Natural killer cell (primary cell): ENCODE results near the gene GNPTG. TPM values are rescaled to one million over a fixed set of nuclear protein-coding genes. Genes with fewer than 3 reads are reported as not detected.

ENCODE experiments used
- ATAC-seq, 3 donors: fragments of 150-1000 bp in 2 of 3; fragments of 200-7000 bp in 1 of 3; cut with Tn5 transposase; 1 replicate in 1 of 3; 2 replicates in 2 of 3; pipeline ENCODE4 v1.10.0; 2021; ENCODE audit warnings: mild to moderate bottlenecking in 2 of 3, moderate library complexity in 2 of 3
- DNase-seq, 2 donors: peaks; one replicate each; pipeline versions ENCODE4 v3.0.0 to v3.0.0-alpha.2; 2013 to 2021; ENCODE audit warnings: mixed read lengths in 1 of 2
- H3K27ac ChIP-seq: one replicate; pipeline ENCODE4 v1.5.1; 2013; ENCODE audit warnings: mild to moderate bottlenecking, low read length
- H3K27me3 ChIP-seq: one replicate; pipeline ENCODE4 v1.6.1; 2013; ENCODE audit warnings: low read length; ENCODE audit not compliant: control insufficient read depth, insufficient read depth
- H3K36me3 ChIP-seq: one replicate; pipeline ENCODE4 v1.6.1; 2013; ENCODE audit warnings: low read length; ENCODE audit not compliant: control insufficient read depth, insufficient read depth
- H3K4me1 ChIP-seq: one replicate; pipeline ENCODE4 v1.6.1; 2013; ENCODE audit warnings: low read length; ENCODE audit not compliant: control insufficient read depth, insufficient read depth
- H3K4me3 ChIP-seq: one replicate; pipeline ENCODE4 v1.5.1; 2013; ENCODE audit warnings: low read length
- H3K9me3 ChIP-seq: one replicate; pipeline ENCODE4 v1.6.1; 2013; ENCODE audit warnings: low read length; ENCODE audit not compliant: control insufficient read depth, insufficient read depth
- H3K27ac Mint-ChIP-seq, 2 donors: one replicate each; pipeline ENCODE4 v1.8.0; 2022; ENCODE audit warnings: mild to moderate bottlenecking in 2 of 2, mixed read lengths in 2 of 2, moderate library complexity in 1 of 2
- H3K27me3 Mint-ChIP-seq, 2 donors: one replicate each; pipeline ENCODE4 v1.8.0; 2022; ENCODE audit warnings: low read depth in 2 of 2, mixed read lengths in 2 of 2
- H3K36me3 Mint-ChIP-seq: one replicate; pipeline ENCODE4 v1.8.0; 2022; ENCODE audit warnings: mixed read lengths
- H3K4me1 Mint-ChIP-seq, 2 donors: one replicate each; pipeline ENCODE4 v1.8.0; 2022; ENCODE audit warnings: mixed read lengths in 2 of 2
- H3K4me3 Mint-ChIP-seq: one replicate; pipeline ENCODE4 v1.8.0; 2022; ENCODE audit warnings: mild to moderate bottlenecking, moderate library complexity, mixed read lengths
- H3K9me3 Mint-ChIP-seq, 2 donors: one replicate each; pipeline ENCODE4 v1.8.0; 2022; ENCODE audit warnings: mixed read lengths in 2 of 2
- WGBS: methylation state at CpG from one replicate; pipeline ENCODE4 v1.1.7; 2013; ENCODE audit warnings: missing lambda C conversion rate; ENCODE audit not compliant: insufficient coverage; 5-methylcytosine and 5-hydroxymethylcytosine counted together
- intact Hi-C: fragments of 100-400 bp; cut with micrococcal nuclease; formaldehyde crosslinking; loops from one replicate; pipeline ENCODE4 v1.14.2; 2022
- total RNA-seq, 4 donors: library from RNA; stranded (reverse); fragments of 120-200 nt in 1 of 4; gene quantifications; one replicate each; pipeline versions ENCODE4 v1.2.3 to v1.2.4, GENCODE V29; 2013 to 2022
- TF ChIP-seq, protein P1 (sequence below): fragments of 200-600 bp; IDR thresholded peaks from one replicate; pipeline ENCODE4 v1.8.0; 2022; ENCODE audit warnings: antibody characterized with exemption

GNPTG gene
- total RNA-seq, 3 donors from 2014 or later (not counting 1 experiment from before 2014, with no cell fraction given): 58.7 to 65.9 (median 62.0) TPM

DNA sequence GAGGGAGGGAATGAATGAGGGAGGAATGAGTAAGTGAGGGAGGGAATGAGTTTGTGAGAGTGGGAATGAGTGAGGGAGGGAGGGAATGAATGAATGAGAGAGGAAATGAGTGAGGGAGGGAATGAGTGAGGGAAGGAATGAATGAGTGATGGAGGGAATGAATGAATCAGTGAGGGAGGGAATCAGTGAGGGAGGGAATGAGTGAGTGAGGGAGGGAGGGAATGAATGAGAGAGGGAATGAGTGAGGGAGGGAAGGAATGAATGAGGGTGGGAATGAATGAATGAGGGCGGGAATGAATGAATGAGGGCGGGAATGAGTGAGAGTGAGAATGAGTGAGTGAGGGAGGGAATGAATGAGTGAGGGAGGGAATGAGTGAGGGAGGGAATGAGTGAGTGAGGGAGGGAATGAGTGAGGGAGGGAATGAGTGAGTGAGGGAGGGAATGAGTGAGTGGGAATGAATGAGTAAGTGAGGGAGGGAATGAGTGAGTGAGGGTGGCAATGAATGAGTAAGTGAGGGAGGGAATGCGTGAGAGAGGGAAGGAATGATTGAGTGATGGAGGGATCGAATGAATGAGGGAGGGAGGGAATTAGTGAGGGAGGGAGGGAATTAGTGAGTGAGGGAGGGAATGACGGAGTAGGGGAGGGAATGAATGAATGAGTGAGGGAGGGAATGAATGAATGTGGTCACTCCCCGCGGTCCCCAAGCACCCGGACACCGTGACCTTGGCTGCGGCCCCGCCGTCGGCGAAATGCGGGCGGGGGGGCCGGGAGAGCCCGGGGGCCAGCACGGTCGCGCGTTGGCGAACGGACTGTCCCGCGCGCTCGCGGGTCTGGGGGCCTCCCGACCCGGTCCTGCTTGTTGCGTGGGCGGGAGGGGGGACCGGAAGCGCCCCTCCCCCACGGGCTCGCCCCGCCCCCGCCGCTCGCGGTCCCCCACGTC is 43.4 kb upstream of the GNPTG start:
- peak overlapping the region; percentile 84 for H3K4me3 Mint-ChIP-seq
- peaks cover 52% of the 10 kb centered on the region for H3K4me1 ChIP-seq

DNA sequence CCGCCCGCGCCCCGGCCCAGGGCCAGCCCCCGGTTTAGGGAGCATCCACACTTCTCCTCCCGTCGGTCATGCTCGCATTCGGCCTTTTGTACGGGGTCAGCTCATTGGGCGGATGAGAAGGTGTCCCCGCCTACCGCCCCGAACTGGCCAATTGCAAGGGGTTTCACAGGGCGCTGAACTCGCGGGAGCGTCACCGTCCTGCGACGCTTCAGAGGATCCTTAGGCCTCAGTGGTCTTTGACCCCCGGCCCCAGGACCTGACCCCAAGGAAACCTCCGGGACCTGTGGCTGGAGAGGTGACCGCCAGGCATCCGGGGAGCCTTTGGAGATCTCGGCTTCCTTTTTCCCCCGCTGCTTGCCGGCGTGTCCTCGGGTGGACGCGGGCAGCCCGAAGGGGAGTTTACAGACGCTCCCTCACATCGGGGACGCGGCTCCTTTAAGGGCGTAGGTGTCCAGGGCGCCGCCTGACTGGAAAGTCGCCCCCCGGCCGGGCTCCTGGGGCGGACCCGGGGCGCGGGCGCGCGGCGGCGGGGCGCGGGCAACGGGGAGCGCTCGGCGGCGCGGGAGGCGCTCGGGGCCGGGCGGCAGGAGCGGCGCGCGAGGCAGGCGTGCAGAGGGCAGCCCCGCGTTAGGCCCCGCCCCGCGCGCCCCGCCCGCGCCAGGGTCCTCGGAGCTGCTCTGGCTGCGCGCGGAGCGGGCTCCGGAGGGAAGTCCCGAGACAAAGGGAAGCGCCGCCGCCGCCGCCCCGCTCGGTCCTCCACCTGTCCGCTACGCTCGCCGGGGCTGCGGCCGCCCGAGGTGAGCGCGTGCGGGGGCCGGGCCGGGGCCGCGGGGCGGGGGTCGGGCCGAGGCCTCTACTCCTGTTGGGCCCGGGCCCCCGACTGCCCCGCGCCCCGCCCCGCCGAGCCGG is 42.5 kb upstream of the GNPTG start, which contains the start of gene UBE2I:
Gene UBE2I (plus strand): TSS at position 660 of the 909 bp plus-strand sequence. CDS start 4,395 bp downstream, outside the sequence.
- no peaks in the 10 kb centered on the region for H3K36me3 Mint-ChIP-seq
- TF ChIP-seq, protein P1, sequence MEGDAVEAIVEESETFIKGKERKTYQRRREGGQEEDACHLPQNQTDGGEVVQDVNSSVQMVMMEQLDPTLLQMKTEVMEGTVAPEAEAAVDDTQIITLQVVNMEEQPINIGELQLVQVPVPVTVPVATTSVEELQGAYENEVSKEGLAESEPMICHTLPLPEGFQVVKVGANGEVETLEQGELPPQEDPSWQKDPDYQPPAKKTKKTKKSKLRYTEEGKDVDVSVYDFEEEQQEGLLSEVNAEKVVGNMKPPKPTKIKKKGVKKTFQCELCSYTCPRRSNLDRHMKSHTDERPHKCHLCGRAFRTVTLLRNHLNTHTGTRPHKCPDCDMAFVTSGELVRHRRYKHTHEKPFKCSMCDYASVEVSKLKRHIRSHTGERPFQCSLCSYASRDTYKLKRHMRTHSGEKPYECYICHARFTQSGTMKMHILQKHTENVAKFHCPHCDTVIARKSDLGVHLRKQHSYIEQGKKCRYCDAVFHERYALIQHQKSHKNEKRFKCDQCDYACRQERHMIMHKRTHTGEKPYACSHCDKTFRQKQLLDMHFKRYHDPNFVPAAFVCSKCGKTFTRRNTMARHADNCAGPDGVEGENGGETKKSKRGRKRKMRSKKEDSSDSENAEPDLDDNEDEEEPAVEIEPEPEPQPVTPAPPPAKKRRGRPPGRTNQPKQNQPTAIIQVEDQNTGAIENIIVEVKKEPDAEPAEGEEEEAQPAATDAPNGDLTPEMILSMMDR: no peak
- no peaks in the 10 kb centered on the region for H3K9me3 Mint-ChIP-seq
- peak within 1 kb of the TSS; percentile 96 to 99 for H3K27ac Mint-ChIP-seq
- Histone ChIP-seq H3K9me3 (no peaks in the 10 kb centered on the region), H3K36me3 (peaks cover 13% of the 10 kb centered on the region), H3K27ac (peak within 1 kb of the TSS; percentile 100), H3K4me1 (peaks cover 53% of the 10 kb centered on the region), H3K27me3 (no peaks in the 10 kb centered on the region), H3K4me3 (peak within 1 kb of the TSS; percentile 91)
- peaks cover 23 to 41% of the 10 kb centered on the region in 2 donors for H3K4me1 Mint-ChIP-seq
- DNase-seq: peak; percentile 99 to 100
- no peaks in the 10 kb centered on the region for H3K27me3 Mint-ChIP-seq
- intact Hi-C loops: loop anchor here (2.0 kb wide), 2 partner anchors 70 to 112 kb away; partner anchors contain the start of gene UQCC4
- ATAC-seq: peak; percentile 70 to 87 (median 77)
- H3K4me3 Mint-ChIP-seq: peak within 1 kb of the TSS; percentile 96
- under 1% methylated on average over 117 of the region's 117 CpGs for WGBS

More for the DNA sequence above, 43.4 kb upstream of the GNPTG start:
- no peaks in the 10 kb centered on the region for H3K27me3 ChIP-seq
- ATAC-seq (peak in 2 of 3 donors; percentile 0 to 9), DNase-seq (no peak)
- intact Hi-C loops: loop anchor here (2.0 kb wide), 2 partner anchors 70 to 112 kb away; partner anchors contain the start of gene UQCC4
- Mint-ChIP-seq H3K9me3 (no peaks in the 10 kb centered on the region), H3K36me3 (no peaks in the 10 kb centered on the region), H3K27ac (peak overlapping the region; percentile 96 to 99), H3K27me3 (no peaks in the 10 kb centered on the region), H3K4me1 (peaks cover 21 to 44% of the 10 kb centered on the region in 2 donors)
- H3K4me3 ChIP-seq: peak overlapping the region; percentile 29
- 4% methylated on average over 42 of the region's 43 CpGs for WGBS
- TF ChIP-seq, protein P1: no peak
- no peaks in the 10 kb centered on the region for H3K9me3 ChIP-seq
- peaks cover 8% of the 10 kb centered on the region for H3K36me3 ChIP-seq
- H3K27ac ChIP-seq: peak overlapping the region; percentile 100

- Histone ChIP-seq H3K9me3 (no peaks in the 10 kb centered on the region), H3K36me3 (peaks cover 22% of the 10 kb centered on the region), H3K4me1 (peaks cover 49% of the 10 kb centered on the region), H3K27ac (peak overlapping the region; percentile 64), H3K27me3 (no peaks in the 10 kb centered on the region), H3K4me3 (peak overlapping the region; percentile 57)
- Mint-ChIP-seq H3K36me3 (no peaks in the 10 kb centered on the region), H3K4me3 (peak overlapping the region; percentile 96), H3K27ac (peak overlapping the region; percentile 95 to 96), H3K27me3 (no peaks in the 10 kb centered on the region), H3K4me1 (peaks cover 28 to 45% of the 10 kb centered on the region in 2 donors), H3K9me3 (no peaks in the 10 kb centered on the region)
- intact Hi-C loops: loop anchor here (2.0 kb wide), 3 partner anchors 21 to 111 kb away; partner anchors contain the start of gene UQCC4
- under 1% methylated on average over 77 of the region's 77 CpGs for WGBS
- TF ChIP-seq, protein P1: no peak
- ATAC-seq (peak; percentile 46 to 55 (median 49)), DNase-seq (peak; percentile 73 to 78)
Measured at GRCh38 chr16:1309888-1310831, 41.6 kb upstream of the GNPTG start.
